ENCODE measurements around the gene POLR1A. TPM values are rescaled to one million over a fixed set of nuclear protein-coding genes. Genes with fewer than 3 reads are reported as not detected.
A peak's percentile ranks its signal among the peaks of the same experiment; 100 is the strongest.

Gene POLR1A
- total and polyA plus RNA-seq, 2 of the 8 experiments (the other 6 are each of a cell fraction or from before 2014, with no cell fraction given), result 8.9 to 58.1 TPM

DNA sequence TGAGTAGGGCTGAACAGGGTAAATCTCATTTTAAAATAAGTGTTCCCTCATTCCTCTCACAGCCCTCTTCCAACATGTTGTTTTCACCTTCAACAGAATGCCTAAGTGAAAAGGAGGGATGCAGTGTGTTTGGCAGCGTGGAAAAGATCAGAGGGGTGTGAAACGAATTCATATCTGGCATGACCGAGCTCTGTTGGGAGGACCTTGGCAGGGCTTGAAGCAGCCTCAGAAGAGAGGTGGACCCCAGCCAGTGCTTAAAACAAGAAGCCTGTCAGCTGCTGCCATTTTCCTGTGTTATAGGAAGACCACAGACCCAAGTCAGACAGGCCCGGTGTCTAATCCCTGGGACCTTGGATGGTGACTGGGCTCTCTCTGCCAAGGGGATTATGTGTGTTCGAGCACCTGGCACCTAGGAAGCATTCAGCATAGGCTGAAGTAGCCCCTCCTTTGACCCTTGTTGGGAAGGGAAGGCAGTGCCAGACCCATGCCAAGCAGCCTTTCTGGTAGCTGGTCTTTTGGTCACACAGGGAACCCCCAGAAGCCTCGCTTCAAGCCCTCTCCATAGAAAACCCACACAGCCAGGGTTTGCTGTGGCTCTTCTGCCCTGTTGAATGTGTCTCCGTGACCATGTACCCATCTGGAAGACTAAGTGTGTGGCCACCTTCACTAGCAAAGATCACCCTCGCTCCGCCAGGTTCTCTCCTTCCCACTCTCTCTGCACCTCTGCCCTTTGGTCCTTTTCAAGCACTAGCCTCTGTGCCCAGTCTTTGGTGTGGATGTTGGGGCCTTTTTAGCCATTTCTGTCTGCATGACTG, 129.4 kb downstream of the POLR1A start:
- Histone ChIP-seq H2BK12ac (ENCODE audit: low read depth, low read length) (no peak overlapping the region), H3K4me1 (replicated peaks in 1 of 4; ENCODE audit: control insufficient read depth in 3 of 4, insufficient read depth in 4 of 4, low read length in 3 of 4) (no peaks in the 10 kb centered on the region), H4K91ac (replicated peaks; ENCODE audit: insufficient read length, low read length) (no peak overlapping the region), H3K36me3 (ENCODE audit: control insufficient read depth in 2 of 4, insufficient read depth in 4 of 4, low read length in 3 of 4) (no peaks in the 10 kb centered on the region), H3K27me3 (replicated peaks in 1 of 4; ENCODE audit: control insufficient read depth in 3 of 4, extremely low read depth in 1 of 4, insufficient read depth in 3 of 4, low read length in 3 of 4) (no peaks in the 10 kb centered on the region), H3K23ac (ENCODE audit: insufficient read length) (no peak overlapping the region), H2BK120ac (replicated peaks; ENCODE audit: low read depth, low read length) (no peak overlapping the region), H4K5ac (ENCODE audit: insufficient read length, low read depth, low read length) (no peak overlapping the region), H3K14ac (ENCODE audit: insufficient read length) (no peak overlapping the region), H3K9ac (replicated peaks in 1 of 4; ENCODE audit: extremely low read depth in 1 of 4, low read depth in 3 of 4, low read length in 3 of 4) (no peak overlapping the region), H3K79me2 (ENCODE audit: control insufficient read depth in 1 of 2, insufficient read depth in 2 of 2, low read length in 2 of 2) (no peaks in the 10 kb centered on the region), H3K9me3 (ENCODE audit: insufficient read depth in 2 of 2, low read depth in 1 of 2, low read length in 1 of 2) (no peaks in the 10 kb centered on the region), H3K56ac (replicated peaks; ENCODE audit: insufficient read length, low read depth, low read length) (no peak overlapping the region), H3K4ac (replicated peaks; ENCODE audit: insufficient read length, low read depth, low read length) (no peak overlapping the region), H3K18ac (ENCODE audit: extremely low read depth, low read length) (no peak overlapping the region), H2BK20ac (ENCODE audit: low read length) (no peak overlapping the region), H2AFZ (ENCODE audit: low read length) (no peak overlapping the region), H2BK5ac (ENCODE audit: low read depth, low read length) (no peak overlapping the region), H4K8ac (ENCODE audit: extremely low read depth, insufficient read depth, low read length) (peak overlapping the region; percentile 29; the same call in 1 of the 2 replicates), H3K79me1 (ENCODE audit: low read depth, low read length) (no peaks in the 10 kb centered on the region), H3K27ac (ENCODE audit: low read depth, low read length) (no peak overlapping the region), H2AK5ac (ENCODE audit: low read depth, low read length) (no peak overlapping the region), H3K4me3 (ENCODE audit: extremely low read depth in 1 of 4, insufficient read depth in 2 of 4, low read depth in 3 of 4, low read length in 4 of 4) (no peak overlapping the region), H2BK15ac (ENCODE audit: low read length) (no peak overlapping the region), H3K23me2 (ENCODE audit: low read depth, low read length) (no peaks in the 10 kb centered on the region), H3K4me2 (ENCODE audit: insufficient read depth in 1 of 2, low read depth in 2 of 2, low read length in 2 of 2) (no peak overlapping the region), H4K20me1 (replicated peaks in 1 of 2; ENCODE audit: control insufficient read depth in 1 of 2, insufficient read depth in 2 of 2, low read length in 2 of 2) (no peaks in the 10 kb centered on the region)
- POLR2A ChIA-PET (ENCODE audit: partially characterized antibody), result no interaction called here
- no peak for FAIRE-seq
- CTCF ChIA-PET (ENCODE audit: partially characterized antibody), result no interaction called here
- DNase-seq (ENCODE audit: low read depth in 1 of 2, low spot score in 2 of 2), result peak in 1 of 2 experiments; percentile 14
- WGBS, 2 experiments (ENCODE audit: extremely low coverage in 1 of 2, insufficient coverage in 1 of 2, insufficient read length in 1 of 2, insufficient replicate concordance in 2 of 2, low coverage in 1 of 2, low lambda C conversion rate in 2 of 2, missing lambda C conversion rate in 1 of 2), result 86% methylated on average over 9 of the region's 9 CpGs; no CpG with 5 or more reads in 1 of the 2 experiments
- TF ChIP-seq RFX5 (IDR thresholded peaks at IDR 0.05; ENCODE audit: borderline replicate concordance, low read depth, low read length) (no peak), TBP (IDR thresholded peaks at IDR 0.05; ENCODE audit: low read depth, low read length) (no peak), HDAC6 (IDR thresholded peaks at IDR 0.05; ENCODE audit: low read depth, low read length) (no peak), GTF2F1 (IDR thresholded peaks at IDR 0.05; ENCODE audit: borderline replicate concordance, low read depth, low read length) (no peak)

Measured in H1 (cell line).